ENCODE results near the gene TENT5A. TPM values are rescaled to one million over a fixed set of nuclear protein-coding genes. Genes with fewer than 3 reads are reported as not detected.

Gene TENT5A
- total and polyA plus RNA-seq, 8 donors: 2.8 to 12.2 (median 5.1) TPM

DNA sequence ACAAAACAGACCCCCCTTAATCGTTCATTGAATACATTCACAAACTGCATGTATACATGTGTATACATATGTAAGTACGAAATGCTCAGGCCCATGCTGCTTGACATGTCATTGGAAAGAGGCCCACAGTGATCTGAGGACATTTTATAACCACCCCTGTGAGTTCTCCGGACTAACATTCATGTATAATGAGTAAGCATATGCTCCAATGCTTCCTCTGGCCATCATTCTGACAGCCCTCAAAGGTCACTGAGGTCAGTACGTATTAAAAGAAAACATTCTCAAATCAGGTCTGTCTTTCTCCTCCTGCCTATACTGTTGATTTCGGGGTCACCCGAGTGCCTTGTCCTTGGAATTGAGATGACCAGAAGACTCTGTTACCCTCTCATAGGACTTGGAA is 54.9 kb downstream of the TENT5A start:
- Histone ChIP-seq H3K4me1 (no peaks in the 10 kb centered on the region), H3K36me3 (no peaks in the 10 kb centered on the region), H3K27ac (no peak overlapping the region), H3K27me3 (no peaks in the 10 kb centered on the region), H3K4me3 (no peak overlapping the region), H3K9me3 (no peaks in the 10 kb centered on the region)
- ATAC-seq (no peak), DNase-seq (no peak), FAIRE-seq (no peak)
- intact Hi-C loops (cut with DNase I): no loop called here
- TF ChIP-seq, protein P1, sequence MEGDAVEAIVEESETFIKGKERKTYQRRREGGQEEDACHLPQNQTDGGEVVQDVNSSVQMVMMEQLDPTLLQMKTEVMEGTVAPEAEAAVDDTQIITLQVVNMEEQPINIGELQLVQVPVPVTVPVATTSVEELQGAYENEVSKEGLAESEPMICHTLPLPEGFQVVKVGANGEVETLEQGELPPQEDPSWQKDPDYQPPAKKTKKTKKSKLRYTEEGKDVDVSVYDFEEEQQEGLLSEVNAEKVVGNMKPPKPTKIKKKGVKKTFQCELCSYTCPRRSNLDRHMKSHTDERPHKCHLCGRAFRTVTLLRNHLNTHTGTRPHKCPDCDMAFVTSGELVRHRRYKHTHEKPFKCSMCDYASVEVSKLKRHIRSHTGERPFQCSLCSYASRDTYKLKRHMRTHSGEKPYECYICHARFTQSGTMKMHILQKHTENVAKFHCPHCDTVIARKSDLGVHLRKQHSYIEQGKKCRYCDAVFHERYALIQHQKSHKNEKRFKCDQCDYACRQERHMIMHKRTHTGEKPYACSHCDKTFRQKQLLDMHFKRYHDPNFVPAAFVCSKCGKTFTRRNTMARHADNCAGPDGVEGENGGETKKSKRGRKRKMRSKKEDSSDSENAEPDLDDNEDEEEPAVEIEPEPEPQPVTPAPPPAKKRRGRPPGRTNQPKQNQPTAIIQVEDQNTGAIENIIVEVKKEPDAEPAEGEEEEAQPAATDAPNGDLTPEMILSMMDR (IDR thresholded peaks at IDR 0.05): no peak
- 81 to 85% methylated on average over 6 of the region's 6 CpGs for WGBS, 2 donors

DNA sequence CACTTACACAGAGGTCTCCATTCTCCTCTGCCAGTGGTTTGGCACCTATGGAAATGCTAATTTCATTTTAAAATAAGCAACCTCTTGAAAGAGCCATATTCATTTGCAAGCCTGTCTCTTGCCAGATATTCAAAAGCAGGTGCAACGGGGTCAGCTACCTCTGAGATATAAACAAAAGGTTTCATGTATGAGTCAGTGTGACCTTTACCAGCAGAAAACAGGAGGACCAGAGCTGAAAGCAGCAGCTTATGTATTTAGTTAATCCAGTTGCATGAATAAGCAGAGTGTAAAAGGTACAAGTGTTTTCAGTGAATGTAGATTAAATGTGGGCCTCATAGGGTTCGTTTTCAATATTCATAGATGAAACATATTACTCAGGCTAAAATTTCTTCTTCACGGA is 56.0 kb downstream of the TENT5A start:
- DNase-seq (peak in 1 of 6 donors; percentile 10), FAIRE-seq (no peak), ATAC-seq (peak in 3 of 4 donors; percentile 30 to 83 (median 39))
- WGBS, 2 donors: 67 to 71% methylated on average over 3 of the region's 3 CpGs
- no peak overlapping the region for H3K4me3 ChIP-seq
- H3K36me3 ChIP-seq: no peaks in the 10 kb centered on the region
- intact Hi-C loops (cut with DNase I): no loop called here
- TF ChIP-seq, protein P1 (IDR thresholded peaks at IDR 0.05): no peak
- H3K4me1 ChIP-seq: no peaks in the 10 kb centered on the region
- H3K27ac ChIP-seq: no peak overlapping the region
- H3K27me3 ChIP-seq: no peaks in the 10 kb centered on the region
- H3K9me3 ChIP-seq: no peaks in the 10 kb centered on the region

Data from pancreas (tissue), 10 donors.